ENCODE measurements around the gene HMCN2.

GRCh38 chr9:130234340-130235260 lies 31.0 kb upstream of the HMCN2 start:
- TF ChIP-seq CTCF (conservative IDR thresholded peaks at IDR 0.05) (no peak), EZH2 (IDR thresholded peaks at IDR 0.05; ENCODE audit: low read depth) (no peak)
